HEK293 (cell line): Measurements from ENCODE around the gene ITGAX.

Experiments
- CTCF ChIP-seq: fragments of 450-650 bp; formaldehyde crosslinking; IDR thresholded peaks from 2 replicates; pipeline ENCODE4 v1.5.1; 2016; ENCODE audit warnings: missing biosample characterization, missing genetic modification characterization
- HOXA7 ChIP-seq: sonication (generic); formaldehyde crosslinking; IDR thresholded peaks from 2 replicates; pipeline ENCODE4 v1.8.1; 2022; ENCODE audit warnings: missing genetic modification reagents, borderline replicate concordance
- HOXD13 ChIP-seq: sonication (generic); formaldehyde crosslinking; IDR thresholded peaks from 2 replicates; pipeline ENCODE4 v1.8.0; 2022; ENCODE audit warnings: missing genetic modification reagents, borderline replicate concordance
- TCF7L2 ChIP-seq: IDR thresholded peaks from 2 replicates; pipeline ENCODE4 v1.6.1; 2011; ENCODE audit warnings: low read depth, mild to moderate bottlenecking, inconsistent platforms, low read length, moderate library complexity, borderline replicate concordance
- ZNF155 ChIP-seq: fragments of 450-650 bp; formaldehyde crosslinking; IDR thresholded peaks from 2 replicates; pipeline ENCODE4 v1.5.1; 2016; ENCODE audit warnings: missing biosample characterization, missing genetic modification characterization
- ZNF274 ChIP-seq, 2 experiments: fragments of 200-500 bp in 1 of 2; fragments of 450-650 bp in 1 of 2; sonication (Bioruptor generic) in 1 of 2; formaldehyde crosslinking in 1 of 2; IDR thresholded peaks; 2 replicates each; pipeline versions ENCODE4 v1.5.1 to v1.6.1; 2014 to 2016; ENCODE audit warnings: borderline replicate concordance in 1 of 2, inconsistent platforms in 1 of 2, low read length in 1 of 2, missing biosample characterization in 1 of 2, missing genetic modification characterization in 1 of 2
- ZNF335 ChIP-seq: fragments of 450-650 bp; formaldehyde crosslinking; conservative IDR thresholded peaks from 2 replicates; pipeline ENCODE4 v1.5.1; 2016; ENCODE audit warnings: missing biosample characterization, missing genetic modification characterization
- ZNF423 ChIP-seq: fragments of 450-650 bp; formaldehyde crosslinking; IDR thresholded peaks from 2 replicates; pipeline ENCODE4 v1.5.1; 2016; ENCODE audit warnings: missing biosample characterization, missing genetic modification characterization
- ZNF433 ChIP-seq: fragments of 450-650 bp; formaldehyde crosslinking; IDR thresholded peaks from 2 replicates; pipeline ENCODE4 v1.5.1; 2016; ENCODE audit warnings: missing biosample characterization, missing genetic modification characterization, low read depth
- ZNF514 ChIP-seq: fragments of 450-650 bp; formaldehyde crosslinking; IDR thresholded peaks from 2 replicates; pipeline ENCODE4 v1.5.1; 2016; ENCODE audit warnings: missing biosample characterization, missing genetic modification characterization

DNA sequence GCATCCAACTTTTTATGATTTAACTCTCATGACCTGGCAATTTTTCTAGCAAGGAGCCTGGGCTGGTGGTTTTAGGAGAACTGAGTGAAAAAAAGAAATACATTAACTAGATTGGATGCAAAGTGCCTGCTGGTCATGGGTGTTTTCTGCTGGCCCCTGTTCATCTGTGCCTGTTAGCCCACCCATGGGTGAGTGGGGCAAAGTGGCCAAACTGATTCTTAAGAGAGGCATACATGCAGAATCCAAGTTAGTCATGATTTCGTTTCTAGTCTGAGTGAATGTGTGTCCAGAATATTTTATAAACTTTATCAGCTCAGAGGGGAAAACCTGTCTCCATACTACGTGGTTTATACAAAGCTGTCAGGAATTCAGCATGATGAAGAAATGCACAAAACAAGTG is 33.6 kb downstream of the ITGAX start:
- no peak for TF ChIP-seq ZNF423 (tag by site-specific recombination)
- TF ChIP-seq CTCF (tag by site-specific recombination): no peak
- TF ChIP-seq TCF7L2: no peak
- TF ChIP-seq HOXA7 (CRISPR knock-in tag): no peak
- TF ChIP-seq ZNF433 (tag by site-specific recombination): no peak
- no peak for TF ChIP-seq ZNF514 (tag by site-specific recombination)
- no peak for TF ChIP-seq ZNF335 (tag by site-specific recombination)
- no peak for TF ChIP-seq HOXD13
- TF ChIP-seq ZNF155 (tag by site-specific recombination): no peak
- TF ChIP-seq ZNF274 (IDR thresholded peaks at IDR 0.05; ENCODE audit: low read length): no peak
- no peak for TF ChIP-seq ZNF274 (tag by site-specific recombination; IDR thresholded peaks at IDR 0.05; ENCODE audit: borderline replicate concordance)
